Prostate gland (tissue), 2 donors: ENCODE data around the gene ACSL1.

Experiments used
- POLR2A ChIP-seq: fragments of 450-650 bp; IDR thresholded peaks from one replicate; pipeline ENCODE4 v1.6.1; 2016; ENCODE audit warnings: antibody characterized with exemption, mild to moderate bottlenecking
- TF ChIP-seq, protein P1 (sequence below), 4 experiments: fragments of 200-600 bp in 2 of 4; fragments of 450-650 bp in 2 of 4; sonication (generic) in 2 of 4; IDR thresholded peaks; 1 replicate in 3 of 4; 2 replicates in 1 of 4; pipeline ENCODE4 v1.5.1; 2016 to 2019; ENCODE audit warnings: antibody characterized with exemption in 4 of 4, mild to moderate bottlenecking in 2 of 4, moderate library complexity in 2 of 4

DNA sequence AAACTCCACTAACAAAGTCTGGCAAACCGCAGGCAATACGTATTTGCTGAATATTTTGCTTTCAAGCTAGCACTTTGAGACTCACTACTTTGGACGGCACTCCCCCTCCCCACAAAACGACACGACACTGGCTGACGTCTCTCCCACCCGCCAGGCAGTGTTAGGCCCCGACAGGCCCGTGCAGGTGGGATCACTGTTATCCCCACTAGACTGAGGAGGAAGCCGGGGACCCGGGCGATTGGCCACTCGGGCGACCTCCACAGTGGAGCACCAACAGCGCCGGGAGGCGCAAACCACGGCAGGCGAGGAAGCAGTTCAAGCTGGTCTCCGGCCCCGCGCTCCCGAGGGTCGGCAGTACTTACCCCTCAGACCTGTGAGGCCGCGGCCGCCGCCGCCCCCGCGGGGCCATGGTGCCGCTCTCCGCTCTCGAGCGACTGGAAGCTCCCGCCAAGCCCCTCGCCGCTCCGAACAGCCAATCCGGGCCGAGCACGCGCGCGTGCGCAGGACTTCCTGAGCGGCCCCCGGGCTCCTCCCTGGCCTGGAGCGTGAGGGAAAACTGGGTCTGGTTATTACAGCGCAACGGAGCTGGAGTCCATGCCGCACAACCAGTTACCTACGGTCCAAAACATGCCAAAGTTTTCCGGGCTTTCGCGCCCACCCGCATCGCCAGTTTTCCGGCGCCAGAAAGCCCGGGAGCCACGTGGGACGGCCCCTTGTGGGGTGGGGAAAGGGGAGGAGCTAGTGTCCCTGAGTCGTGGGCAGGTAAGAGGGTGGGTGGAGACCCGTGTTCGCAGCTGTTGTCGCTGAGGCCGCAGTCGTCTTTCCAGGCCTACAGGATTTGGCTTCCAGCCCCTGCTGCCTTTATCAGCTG lies 91.9 kb downstream of the ACSL1 start, which contains the start of gene CENPU:
- TF ChIP-seq, protein P1, sequence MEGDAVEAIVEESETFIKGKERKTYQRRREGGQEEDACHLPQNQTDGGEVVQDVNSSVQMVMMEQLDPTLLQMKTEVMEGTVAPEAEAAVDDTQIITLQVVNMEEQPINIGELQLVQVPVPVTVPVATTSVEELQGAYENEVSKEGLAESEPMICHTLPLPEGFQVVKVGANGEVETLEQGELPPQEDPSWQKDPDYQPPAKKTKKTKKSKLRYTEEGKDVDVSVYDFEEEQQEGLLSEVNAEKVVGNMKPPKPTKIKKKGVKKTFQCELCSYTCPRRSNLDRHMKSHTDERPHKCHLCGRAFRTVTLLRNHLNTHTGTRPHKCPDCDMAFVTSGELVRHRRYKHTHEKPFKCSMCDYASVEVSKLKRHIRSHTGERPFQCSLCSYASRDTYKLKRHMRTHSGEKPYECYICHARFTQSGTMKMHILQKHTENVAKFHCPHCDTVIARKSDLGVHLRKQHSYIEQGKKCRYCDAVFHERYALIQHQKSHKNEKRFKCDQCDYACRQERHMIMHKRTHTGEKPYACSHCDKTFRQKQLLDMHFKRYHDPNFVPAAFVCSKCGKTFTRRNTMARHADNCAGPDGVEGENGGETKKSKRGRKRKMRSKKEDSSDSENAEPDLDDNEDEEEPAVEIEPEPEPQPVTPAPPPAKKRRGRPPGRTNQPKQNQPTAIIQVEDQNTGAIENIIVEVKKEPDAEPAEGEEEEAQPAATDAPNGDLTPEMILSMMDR (IDR thresholded peaks at IDR 0.05), result peak in 1 of 4 experiments; percentile 36
- TF ChIP-seq POLR2A, result peak; percentile 67
